Stimulated activated CD4-positive, alpha-beta T cell treated with anti-CD3 and anti-CD28 coated beads, Interleukin-1b, Interleukin-23, amount 100 ng/mL, for 24 hours (primary cell): Measurements from ENCODE around the gene GRSF1.
"Not testable (repeated sequence)": the region's sequence is repeated elsewhere in the genome, so short reads cannot be mapped to it uniquely, and the experiment has no call there.

ENCODE experiments used
- DNase-seq, 4 experiments: peaks; one replicate each; pipeline ENCODE4 v3.0.0-alpha.2; 2020; ENCODE audit warnings: low read depth in 4 of 4, low spot score in 1 of 4

GRSF1 gene

DNA sequence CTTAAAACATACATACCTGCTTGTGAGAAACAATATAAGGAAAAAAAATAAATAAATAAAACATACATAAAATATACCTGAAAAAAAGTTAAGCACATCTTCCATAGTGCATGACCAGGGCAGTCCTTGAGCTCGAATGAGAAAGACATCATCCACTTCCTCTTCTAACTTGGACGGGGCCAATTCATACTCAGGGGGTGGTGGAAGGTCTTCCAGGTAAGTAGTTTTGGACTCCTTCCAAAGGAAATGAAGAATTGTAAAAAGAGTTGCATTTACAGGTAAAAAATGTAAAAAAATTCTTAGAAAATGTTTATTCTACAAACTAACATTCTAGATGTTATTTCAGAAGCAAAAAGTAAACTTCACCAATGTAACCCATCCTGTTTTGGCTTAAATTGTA, 3.6 kb downstream of the GRSF1 start:
- DNase-seq: no peak

DNA sequence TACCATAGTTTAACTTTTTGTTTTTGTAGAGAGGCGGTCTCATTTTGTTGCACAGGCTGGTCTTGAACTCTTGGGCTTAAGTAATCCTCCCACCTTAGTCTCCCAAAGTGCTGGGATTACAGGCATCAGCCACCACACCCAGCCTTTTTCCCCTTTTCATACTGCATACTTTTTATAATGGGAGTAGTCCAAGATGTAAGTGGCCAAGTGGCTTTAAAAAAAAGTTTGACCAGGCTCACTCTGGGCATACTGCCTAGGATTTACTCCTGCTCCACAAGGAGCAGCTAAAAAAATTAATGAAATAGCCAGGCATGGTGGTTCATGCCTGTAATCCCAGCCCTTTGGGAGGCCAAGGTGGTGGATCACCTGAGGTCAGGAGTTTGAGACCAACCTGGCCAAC, 6.0 kb downstream of the GRSF1 start:
- DNase-seq: no peak

DNA sequence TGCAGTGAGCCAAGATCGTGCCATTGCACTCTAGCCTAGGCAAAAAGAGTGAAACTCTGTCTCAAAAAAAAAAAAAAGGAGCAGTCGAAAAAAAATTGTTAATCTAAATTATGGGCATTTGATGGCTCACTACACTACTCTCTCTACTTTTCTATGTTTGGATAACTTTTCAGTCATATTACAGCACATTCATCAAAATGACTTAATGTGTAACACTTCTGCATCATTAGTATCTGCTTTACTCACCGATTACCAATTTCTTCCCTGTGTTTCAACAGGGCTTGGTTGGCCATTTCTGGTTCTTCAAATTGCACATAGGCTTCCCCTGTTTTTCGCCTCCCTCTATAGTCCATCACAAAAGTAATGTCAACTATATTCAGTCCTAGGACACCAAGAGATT, 8.4 kb downstream of the GRSF1 start:
- DNase-seq: no peak

DNA sequence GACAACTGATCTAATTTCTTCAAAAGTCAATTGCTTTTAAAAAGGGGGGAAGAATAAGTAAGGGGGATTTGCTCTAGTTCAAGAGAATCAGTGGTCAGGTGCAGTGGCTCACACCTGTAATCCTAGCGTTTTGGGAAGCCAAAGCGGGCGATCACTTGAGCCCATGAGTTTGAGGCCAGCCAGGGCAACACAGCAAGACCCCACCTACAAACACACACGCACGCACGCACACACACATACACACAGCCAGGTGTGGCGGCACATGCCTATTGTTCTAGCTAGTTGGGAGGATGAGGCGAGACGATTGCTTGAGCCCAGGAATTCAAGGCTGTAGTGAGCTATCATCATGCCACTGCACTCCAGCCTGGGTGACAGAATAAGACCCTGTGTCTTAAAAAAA, 9.6 kb downstream of the GRSF1 start:
- DNase-seq: no peak

DNA sequence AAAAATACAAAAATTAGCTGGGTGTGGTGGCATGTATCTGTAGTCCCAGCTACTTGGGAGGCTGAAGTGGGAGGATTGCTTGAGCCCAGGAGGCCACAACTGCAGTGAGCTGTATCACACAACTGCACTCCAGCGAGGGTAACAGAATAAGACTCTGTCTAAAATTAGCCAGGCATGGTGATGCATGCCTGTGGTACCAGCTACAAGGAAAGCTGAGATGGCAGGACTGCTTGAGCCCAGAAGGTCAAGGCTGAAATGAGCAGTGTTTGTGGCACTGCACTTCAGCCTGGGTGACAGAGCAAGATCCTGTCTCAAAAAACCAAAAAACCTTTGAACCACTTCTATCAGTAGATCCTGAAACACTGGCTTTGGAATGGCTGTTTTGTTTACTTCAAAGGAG, 10.2 kb downstream of the GRSF1 start:
- no peak for DNase-seq

DNA sequence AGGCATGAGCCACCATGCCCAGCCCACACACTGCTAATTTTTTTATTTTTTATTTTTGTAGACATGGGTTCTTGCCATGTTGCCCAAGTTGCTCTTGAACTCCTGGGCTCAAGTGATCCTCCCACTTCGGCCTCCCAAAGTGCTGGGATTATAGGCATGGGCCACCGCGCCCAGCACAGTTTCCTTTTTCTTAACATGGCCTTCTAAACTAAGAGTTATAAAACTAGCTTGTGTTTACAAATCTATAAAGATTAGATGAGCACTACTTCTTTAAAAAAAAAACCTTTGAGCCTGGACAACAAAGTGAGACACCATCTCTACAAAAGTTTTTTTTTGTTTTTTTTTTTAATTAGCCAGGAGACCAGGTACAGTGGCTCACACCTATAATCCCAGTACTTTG, 10.7 kb downstream of the GRSF1 start:
- DNase-seq: no peak

DNA sequence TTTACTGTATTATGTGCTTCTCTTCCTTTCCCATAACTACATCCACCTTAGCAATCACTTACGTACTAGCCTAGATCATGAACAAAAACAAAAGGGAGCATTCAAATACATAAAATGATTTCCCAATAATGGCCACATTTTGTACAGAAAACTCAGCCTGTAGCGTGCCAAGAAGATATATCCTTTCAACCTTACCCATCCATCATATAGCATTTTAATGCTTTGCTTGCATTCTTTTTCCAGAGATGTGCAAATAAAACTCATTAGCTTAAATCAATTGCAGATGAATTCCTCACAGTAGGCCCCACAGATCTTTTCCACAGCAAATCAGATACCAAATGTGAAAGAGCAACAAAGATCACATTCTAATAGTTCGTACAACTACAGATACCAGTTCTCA, 20.8 kb downstream of the GRSF1 start:
- no peak for DNase-seq

DNA sequence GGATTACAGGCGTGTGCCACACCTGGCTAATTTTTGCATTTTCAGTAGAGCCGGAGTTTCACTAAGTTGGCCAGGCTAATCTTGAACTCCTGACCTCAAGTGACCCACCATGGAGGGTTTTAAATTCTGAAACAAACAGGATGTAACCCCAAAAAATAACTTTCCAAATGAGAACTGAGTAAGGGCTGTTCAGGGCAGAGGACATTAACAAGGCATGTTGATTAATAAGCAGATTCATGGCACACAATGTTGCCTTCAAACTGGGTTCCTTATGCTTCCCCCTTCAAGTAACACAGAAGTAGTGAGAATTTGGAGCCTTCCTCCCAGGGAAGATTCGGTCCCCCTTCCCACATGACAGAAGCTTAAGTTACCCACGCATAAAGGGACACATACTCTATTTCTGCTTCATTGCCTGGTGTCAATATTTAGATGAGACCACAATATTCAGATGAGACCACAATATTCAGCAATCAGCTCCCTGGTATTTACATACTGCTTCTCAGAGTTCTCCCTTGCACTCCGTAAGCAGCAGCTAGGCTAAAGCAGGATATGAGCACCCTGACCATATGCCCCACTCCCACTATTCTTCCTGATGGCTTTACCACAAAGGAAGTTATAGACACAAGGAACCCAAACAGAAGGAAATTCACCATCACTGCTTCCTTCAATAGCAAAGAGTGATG, 21.4 kb downstream of the GRSF1 start:
- DNase-seq: no peak

DNA sequence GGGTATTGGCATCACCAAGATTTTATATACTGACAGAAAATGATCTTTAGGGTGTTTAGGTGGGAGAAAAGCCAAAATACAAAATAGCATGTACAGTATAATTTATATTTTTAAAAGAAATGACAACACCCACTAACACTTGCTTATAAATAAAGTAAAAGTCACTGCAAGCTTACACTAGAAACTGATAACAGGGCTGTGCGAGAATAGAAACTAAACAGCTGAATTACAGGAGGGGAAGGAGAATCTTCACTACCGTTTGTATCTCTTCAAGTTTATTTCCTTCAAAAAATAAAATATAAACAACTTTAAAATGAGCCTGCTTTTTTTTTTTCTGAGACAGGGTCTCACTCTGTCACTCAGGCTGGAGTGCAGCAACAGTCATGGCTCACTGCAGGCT, 22.8 kb downstream of the GRSF1 start:
- DNase-seq: no peak

DNA sequence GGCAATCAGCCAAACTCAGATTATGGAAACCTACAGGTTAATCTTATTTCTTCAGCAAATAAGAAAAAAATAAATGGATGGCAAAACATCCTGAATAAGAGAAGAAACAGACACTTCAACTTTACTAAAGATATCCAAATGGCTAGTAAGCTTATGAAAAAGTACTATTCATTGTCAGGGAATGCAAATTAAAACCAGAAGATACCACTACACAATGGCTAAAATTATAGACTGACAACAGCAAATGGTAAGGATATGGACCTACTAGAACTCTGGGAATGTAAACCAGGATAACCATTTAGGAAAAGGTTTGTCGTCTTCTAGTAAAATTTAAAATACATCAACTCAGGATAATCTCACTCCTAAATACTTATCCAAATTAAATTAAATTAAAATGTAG, 24.3 kb downstream of the GRSF1 start:
- DNase-seq: no peak

DNA sequence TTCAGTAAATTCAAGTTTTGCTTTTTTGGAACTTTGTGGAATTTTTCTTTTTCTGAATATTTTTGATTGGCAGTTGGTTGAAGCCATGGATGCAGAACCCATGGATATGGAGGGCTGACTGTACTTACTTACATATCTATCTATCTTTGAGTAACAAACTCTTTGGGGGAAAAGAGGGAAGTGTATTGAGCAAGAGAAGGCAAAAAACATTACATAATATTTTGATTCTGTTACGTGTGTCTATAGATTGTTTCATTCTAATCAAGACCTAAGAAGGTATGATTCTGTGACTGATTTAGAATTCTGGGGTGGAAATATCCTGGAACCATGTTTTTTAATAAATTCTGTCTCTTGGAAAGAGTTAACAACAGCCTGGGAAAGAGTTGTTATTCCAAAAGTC, 31.5 kb downstream of the GRSF1 start:
- DNase-seq: no peak

DNA sequence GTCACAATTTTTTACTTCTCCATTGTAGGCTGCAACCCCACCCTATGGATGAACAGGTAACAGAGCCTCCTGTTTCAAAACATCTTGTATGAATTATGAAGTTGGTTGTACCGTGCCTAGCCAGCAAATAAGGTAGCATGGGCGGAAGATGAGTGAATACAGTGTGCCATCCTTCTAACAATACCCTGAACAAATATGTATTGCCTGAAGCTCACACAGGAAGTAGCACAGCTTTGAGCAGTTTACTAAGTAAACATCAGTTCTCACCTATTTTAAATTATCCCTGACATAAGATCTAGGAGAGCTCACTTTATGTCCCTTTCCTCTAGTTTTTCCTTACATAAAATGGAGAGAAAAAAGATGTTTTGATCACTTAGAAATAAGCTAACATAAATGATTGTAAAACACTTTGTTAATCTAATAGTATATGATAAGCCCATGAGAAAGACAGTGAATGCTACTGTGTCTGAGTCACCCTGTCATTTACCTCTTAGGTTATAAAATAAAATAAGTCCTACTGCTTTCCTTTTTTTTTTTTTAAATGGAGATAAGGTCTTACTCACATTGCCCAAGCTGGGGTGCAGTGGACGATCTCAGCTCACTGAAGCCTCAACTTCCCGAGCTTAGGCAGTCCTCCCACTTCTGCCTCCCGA, 36.6 kb downstream of the GRSF1 start:
- DNase-seq: no peak

DNA sequence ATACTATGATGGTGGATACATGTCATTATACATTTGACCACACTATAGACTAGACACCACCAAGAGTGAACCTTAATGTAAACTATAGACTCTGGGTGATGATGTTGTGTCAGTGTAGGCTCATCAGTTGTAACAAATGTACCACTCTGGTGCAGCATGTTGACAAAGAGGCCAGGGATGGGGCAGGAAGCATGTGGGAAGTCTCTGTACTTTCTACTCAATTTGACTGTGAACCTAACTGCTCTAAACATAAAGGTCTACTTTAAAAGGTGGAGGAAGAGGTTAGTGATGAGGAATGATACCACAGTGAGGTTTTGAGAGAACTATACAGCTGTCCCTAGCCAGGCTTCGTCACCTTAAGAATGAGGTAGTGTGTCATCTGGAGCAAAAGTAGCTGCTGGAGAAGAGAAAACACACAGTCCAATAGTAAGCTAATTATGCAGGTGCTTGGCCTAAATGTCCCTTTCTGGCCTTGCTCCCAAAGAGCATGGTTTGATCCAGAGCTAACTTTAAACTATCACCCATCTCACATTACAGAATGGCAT, 38.4 kb downstream of the GRSF1 start:
- DNase-seq: no peak

DNA sequence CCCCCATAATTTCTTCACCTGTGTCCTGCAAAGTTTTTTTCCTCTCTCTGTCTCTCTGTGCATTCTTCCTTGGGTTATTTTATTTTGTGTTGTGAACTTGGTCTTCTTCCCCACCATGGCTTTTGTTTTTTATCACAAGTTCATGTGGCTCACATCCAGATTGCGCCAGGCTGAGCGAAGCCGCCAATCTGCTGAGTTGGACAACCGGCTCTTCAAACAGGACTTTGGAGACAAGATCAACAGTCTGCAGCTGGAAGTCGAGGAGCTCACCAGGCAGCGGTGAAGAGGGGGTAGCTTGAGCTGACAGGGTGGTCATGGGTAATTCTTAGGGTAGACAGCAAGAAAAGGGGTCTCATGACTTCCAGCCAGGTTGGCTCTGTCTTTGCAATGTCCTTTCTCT, 46.1 kb downstream of the GRSF1 start:
- no peak for DNase-seq

DNA sequence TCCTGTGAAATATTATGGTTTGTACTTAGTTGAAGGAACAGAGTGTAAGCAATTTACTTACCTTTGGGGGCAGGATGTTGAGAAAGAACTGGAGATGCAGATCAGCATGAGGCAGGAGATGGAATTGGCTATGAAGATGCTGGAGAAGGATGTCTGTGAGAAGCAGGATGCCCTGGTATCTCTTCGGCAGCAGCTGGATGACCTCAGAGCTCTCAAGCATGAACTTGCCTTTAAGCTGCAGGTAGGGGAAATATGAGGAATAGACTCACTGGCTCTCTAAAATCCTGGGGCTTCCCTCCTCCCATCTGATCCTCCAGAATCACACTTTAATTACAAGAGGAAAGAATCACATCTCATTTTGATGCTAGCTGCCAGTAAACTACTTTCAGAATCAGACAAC, 51.0 kb downstream of the GRSF1 start:
- DNase-seq: no peak

DNA sequence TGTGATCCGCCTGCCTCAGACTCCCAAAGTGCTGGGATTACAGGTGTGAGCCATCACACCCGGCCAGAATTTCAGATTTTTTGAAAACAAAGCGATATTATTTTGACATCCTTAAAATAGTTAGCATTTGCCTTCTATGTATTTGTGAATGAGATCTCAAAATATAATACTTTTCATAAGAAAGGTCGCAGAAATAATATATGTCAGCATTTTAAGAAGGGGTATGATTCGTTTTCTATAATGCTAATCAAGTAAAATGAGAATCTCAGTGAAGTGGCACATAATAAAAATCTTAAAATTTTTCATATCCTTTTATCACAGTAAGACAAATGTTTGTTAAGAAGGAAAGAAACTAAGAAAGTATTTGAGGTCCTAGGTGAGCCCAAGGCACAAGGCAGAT, 52.2 kb downstream of the GRSF1 start:
- no peak for DNase-seq

DNA sequence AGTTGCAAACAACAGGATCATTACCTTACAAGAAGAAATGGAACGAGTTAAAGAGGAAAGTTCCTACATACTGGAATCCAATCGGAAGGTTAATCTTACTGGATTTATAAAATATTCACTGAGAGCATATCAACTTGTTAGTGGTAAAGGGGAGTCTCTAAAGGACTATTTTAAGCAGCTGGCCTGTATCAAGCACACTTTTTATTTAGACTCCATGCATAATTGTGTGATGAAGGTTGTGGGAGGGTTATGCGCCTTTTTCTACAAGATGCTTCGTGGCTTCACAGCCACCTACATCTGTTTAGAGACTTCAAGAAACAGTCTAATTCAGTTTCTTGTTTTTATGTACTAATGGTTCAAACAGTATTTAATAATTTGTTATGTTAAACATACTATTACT, 56.6 kb downstream of the GRSF1 start:
- DNase-seq: no peak

DNA sequence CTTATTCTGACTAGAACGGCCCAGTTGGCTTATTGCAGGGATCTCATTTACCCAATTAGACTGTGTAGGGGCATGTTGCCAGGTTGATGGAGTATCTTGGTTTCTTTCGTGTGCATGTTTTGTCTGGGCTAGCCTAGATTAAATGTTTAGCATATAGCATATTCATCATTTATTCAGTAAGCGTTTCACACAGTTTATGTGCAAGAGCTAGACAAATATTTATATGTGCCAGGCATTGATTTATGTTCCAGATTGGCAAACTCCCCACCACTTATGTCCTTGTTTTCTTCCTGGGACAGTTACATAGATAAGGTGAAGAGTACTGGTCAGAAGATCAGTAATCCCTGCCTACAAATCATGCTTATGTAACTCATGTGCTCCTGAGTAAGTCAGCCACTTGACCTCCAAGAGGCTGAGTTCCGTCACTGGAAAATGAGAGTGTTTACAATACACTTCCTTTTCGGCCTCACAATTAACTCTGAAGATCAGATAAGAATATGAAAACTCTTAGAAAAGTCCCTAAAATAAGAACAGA, 60.7 kb downstream of the GRSF1 start:
- no peak for DNase-seq

DNA sequence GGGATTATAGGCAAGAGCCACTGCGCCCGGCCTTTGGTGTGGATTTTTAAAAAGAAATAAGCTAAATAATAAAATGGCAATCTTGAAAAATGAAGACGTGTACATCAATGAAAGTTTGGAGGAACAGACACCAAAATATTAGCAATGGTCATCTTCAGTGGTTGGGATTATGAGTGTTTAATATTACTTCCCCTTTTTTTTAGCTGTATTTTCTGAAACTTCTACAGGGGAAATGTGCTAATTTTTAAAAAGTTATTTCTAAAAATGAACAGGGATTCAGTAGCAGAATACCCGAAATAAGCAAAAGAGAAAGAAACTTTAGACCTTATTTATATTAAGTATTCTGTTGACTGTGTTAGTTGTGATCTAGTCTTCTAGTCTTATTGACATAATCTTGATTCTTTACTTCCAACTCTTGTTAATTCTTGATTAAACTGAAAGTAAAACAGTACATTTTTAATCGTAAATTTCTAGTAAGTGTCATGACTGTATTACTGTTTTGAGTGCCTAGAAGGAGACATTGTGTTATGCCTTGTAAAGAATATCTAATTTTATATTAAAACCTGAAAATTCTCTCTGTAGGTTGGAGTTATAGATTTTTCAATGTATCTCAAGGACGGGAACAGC, 66.6 kb downstream of the GRSF1 start:
- no peak for DNase-seq

DNA sequence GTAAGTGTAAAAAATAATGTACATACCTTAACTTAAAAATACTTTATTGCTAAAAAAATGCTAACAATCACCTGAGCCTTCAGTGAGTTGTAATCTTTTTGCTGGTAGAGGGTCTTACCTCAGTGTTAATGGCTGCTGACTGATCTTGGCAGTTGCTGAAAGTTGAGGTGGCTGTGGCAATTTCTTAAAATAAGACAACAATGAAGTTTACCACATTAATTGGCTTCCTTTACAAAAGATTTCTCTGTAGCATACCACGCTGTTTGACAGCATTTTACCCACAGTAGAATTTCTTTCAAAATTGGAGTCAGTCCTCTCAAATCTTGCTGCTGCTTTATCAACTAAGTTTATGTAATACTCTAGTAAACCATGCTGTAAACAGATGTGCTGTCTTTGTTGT, 70.3 kb downstream of the GRSF1 start:
- DNase-seq: not testable (repeated sequence)

DNA sequence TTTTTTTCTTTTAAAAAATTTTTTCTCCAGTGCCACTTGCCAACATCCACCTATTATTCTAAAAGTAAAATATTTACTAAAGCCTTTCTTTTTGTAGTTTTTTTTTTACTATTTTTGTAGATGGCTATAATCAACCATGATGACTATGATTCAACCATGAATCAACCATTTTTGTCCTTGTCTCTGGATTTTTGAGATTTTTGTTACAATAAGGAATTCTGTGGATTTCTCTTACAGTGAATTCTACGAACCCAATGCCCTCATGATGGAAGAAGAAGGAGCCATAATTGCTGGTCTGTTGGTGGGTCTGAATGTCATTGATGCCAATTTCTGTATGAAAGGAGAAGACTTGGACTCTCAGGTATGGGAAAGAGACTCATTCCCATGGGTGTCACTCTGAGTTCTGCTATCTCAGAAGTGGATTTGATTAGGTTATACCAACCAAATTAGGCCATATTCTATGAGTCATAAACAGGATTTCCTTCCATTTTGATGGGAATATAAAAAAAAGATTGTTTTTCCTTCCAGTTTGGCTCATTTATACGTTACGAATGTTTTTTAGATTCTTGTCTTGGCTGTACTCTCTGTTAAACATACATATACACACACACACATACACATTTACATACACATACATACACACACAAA, 71.3 kb downstream of the GRSF1 start:
- no peak for DNase-seq
